ENCODE data around the gene NUCB1. TPM values are rescaled to one million over a fixed set of nuclear protein-coding genes. Genes with fewer than 3 reads are reported as not detected.

Gene NUCB1
- total RNA-seq, 4 donors from 2014 or later: 267 to 424 (median 371) TPM

DNA sequence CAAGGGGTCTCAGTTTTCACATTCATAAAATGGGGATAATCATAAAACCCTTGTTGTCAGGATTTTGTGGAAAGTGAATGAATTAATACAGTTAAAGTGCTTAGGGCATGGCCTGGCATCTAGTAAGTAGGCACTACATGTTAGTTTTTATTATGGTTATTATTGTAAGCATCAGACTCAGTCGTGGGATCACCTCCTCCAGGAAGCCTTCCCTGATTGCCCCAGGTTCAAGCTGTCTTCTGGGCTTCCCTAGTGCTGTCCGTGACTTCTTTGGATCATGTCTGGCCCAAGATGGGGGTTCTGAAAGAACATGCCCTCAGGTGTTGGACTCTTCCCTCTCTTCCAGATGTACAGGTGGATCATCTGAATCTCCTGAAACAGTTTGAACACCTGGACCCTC is 10.7 kb downstream of the NUCB1 start:
- H3K4me1 ChIP-seq: no peaks in the 10 kb centered on the region
- 95 to 100% methylated on average over 2 of the region's 2 CpGs for WGBS, 2 donors
- H3K4me3 ChIP-seq (replicated peaks in 1 of 3): no peak overlapping the region
- no peak for DNase-seq
- intact Hi-C loops (cut with DNase I): no loop called here
- no peaks in the 10 kb centered on the region for H3K9me3 ChIP-seq
- peaks cover 65 to 84% of the 10 kb centered on the region in 2 donors for H3K36me3 ChIP-seq
- TF ChIP-seq, protein P1, sequence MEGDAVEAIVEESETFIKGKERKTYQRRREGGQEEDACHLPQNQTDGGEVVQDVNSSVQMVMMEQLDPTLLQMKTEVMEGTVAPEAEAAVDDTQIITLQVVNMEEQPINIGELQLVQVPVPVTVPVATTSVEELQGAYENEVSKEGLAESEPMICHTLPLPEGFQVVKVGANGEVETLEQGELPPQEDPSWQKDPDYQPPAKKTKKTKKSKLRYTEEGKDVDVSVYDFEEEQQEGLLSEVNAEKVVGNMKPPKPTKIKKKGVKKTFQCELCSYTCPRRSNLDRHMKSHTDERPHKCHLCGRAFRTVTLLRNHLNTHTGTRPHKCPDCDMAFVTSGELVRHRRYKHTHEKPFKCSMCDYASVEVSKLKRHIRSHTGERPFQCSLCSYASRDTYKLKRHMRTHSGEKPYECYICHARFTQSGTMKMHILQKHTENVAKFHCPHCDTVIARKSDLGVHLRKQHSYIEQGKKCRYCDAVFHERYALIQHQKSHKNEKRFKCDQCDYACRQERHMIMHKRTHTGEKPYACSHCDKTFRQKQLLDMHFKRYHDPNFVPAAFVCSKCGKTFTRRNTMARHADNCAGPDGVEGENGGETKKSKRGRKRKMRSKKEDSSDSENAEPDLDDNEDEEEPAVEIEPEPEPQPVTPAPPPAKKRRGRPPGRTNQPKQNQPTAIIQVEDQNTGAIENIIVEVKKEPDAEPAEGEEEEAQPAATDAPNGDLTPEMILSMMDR (IDR thresholded peaks at IDR 0.05): no peak
- TF ChIP-seq POLR2A (IDR thresholded peaks at IDR 0.05): no peak
- H3K27me3 ChIP-seq: no peaks in the 10 kb centered on the region
- H3K27ac ChIP-seq: no peak overlapping the region

GRCh38 chr19:48913114-48913889 is 13.2 kb downstream of the NUCB1 start:
- Histone ChIP-seq H3K27me3 (no peaks in the 10 kb centered on the region), H3K36me3 (peaks cover 77% of the 10 kb centered on the region in 2 donors), H3K27ac (no peak overlapping the region), H3K9me3 (no peaks in the 10 kb centered on the region), H3K4me1 (no peaks in the 10 kb centered on the region), H3K4me3 (replicated peaks in 1 of 3) (no peak overlapping the region)
- 90 to 92% methylated on average over 8 to 9 of the region's 9 CpGs for WGBS, 2 donors
- no peak for TF ChIP-seq POLR2A (IDR thresholded peaks at IDR 0.05)
- TF ChIP-seq, protein P1 (IDR thresholded peaks at IDR 0.05): no peak
- DNase-seq: no peak
- intact Hi-C loops (cut with DNase I): no loop called here

DNA sequence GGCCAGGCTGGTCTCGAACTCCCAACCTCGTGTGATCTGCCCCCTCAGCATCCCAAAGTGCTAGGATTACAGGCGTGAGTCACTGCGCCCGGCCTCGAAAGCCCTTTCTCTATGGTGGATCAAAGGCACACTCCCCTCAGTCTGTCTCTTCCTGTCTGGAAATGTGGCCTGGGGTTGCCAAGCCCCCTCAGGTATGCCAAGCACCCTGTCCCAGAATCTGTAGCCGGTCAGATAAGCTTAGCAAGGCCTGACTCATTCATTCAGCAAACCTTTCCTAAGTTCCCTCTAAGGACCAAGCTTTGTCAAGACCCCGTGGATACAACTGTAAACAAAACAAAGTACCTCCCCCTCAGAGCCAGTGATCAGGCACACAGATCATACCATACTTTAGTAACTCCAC is 14.1 kb downstream of the NUCB1 start:
- Histone ChIP-seq H3K4me1 (no peaks in the 10 kb centered on the region), H3K27me3 (no peaks in the 10 kb centered on the region), H3K4me3 (replicated peaks in 1 of 3) (no peak overlapping the region), H3K27ac (no peak overlapping the region), H3K36me3 (peaks cover 80 to 84% of the 10 kb centered on the region in 2 donors), H3K9me3 (no peaks in the 10 kb centered on the region)
- no peak for DNase-seq
- TF ChIP-seq POLR2A (IDR thresholded peaks at IDR 0.05): no peak
- TF ChIP-seq, protein P1 (IDR thresholded peaks at IDR 0.05): no peak
- intact Hi-C loops (cut with DNase I): no loop called here
- WGBS, 2 donors: 94 to 98% methylated on average over 8 of the region's 8 CpGs

DNA sequence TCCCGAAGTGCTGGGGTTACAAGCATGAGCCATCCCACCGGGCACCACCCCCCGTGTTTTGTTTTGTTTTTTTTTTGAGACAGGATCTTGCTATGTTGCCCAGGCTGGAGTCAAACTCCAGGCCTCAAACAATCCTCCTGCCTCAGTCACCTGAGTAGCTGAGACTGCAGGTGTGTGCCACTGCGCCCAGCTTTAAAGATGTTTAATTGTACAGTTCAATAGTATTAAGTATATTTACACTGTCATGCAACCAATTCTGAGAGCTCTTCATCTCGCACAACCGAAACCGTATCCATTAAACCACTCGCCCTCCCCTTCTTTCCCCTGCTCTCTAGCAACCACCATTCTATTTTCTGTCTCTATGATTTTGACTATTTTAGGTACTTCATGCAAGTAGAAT is 15.6 kb downstream of the NUCB1 start:
- TF ChIP-seq, protein P1 (IDR thresholded peaks at IDR 0.05): no peak
- TF ChIP-seq POLR2A (IDR thresholded peaks at IDR 0.05): no peak
- intact Hi-C loops (cut with DNase I): no loop called here
- Histone ChIP-seq H3K27ac (no peak overlapping the region), H3K4me1 (no peaks in the 10 kb centered on the region), H3K9me3 (no peaks in the 10 kb centered on the region), H3K27me3 (no peaks in the 10 kb centered on the region), H3K36me3 (peaks cover 70 to 73% of the 10 kb centered on the region in 2 donors), H3K4me3 (replicated peaks in 1 of 3) (no peak overlapping the region)
- DNase-seq: no peak
- WGBS, 2 donors: 82 to 83% methylated on average over 8 of the region's 8 CpGs

DNA sequence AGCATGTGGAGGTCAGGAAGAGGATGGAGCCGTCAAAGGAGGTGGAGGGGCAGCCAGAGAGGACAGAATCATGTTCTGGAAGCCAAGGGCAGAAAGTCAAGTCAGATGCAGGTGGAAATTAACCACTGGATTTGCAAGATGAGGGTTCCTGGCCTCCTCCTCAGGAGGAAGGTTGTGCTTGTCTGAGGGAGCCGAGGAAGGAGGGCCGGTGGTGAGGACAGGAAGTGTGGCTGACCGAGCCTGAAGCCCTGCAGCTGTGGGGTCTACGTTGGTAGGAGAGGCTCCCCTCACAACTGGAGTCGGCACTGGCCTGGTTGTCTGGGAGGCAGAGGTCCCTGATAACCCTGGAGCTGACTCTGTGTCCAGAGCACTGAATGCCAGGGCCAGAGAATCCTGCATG is 18.0 kb downstream of the NUCB1 start:
- Histone ChIP-seq H3K36me3 (peaks cover 61% of the 10 kb centered on the region in 2 donors), H3K9me3 (no peaks in the 10 kb centered on the region), H3K4me3 (replicated peaks in 1 of 3) (no peak overlapping the region), H3K27ac (no peak overlapping the region), H3K27me3 (no peaks in the 10 kb centered on the region), H3K4me1 (no peaks in the 10 kb centered on the region)
- no peak for DNase-seq
- TF ChIP-seq, protein P1 (IDR thresholded peaks at IDR 0.05): no peak
- TF ChIP-seq POLR2A (IDR thresholded peaks at IDR 0.05): no peak
- intact Hi-C loops (cut with DNase I): no loop called here
- WGBS, 2 donors: 89 to 90% methylated on average over 5 to 6 of the region's 6 CpGs

All from thyroid gland (tissue), 4 donors.